Hepatocyte (in vitro differentiated cells): ENCODE measurements around the gene ADAMTSL5.

Experiments
- CTCF ChIP-seq: fragments of 200-600 bp; sonication (generic); IDR thresholded peaks from 2 replicates; pipeline ENCODE4 v1.5.1; 2016; ENCODE audit warnings: antibody characterized with exemption, mild to moderate bottlenecking; ENCODE audit not compliant: poor library complexity
- EZH2 ChIP-seq: fragments of 200-600 bp; sonication (generic); IDR thresholded peaks from 2 replicates; pipeline ENCODE4 v1.6.1; 2016; ENCODE audit warnings: antibody characterized with exemption, mild to moderate bottlenecking, borderline replicate concordance
- EZH2phosphoT487 ChIP-seq: fragments of 200-600 bp; sonication (generic); IDR thresholded peaks from one replicate; pipeline ENCODE4 v1.6.1; 2018; ENCODE audit warnings: antibody characterized with exemption, mild to moderate bottlenecking, low read depth, moderate library complexity; ENCODE audit not compliant: unreplicated experiment, severe bottlenecking

GRCh38 chr19:1483131-1483978 is 29.5 kb downstream of the ADAMTSL5 start:
- TF ChIP-seq CTCF (no peak), EZH2 (no peak), EZH2phosphoT487 (no peak)
